NOMO-1 treated with dmso at 0.1 percent for 144 hours (cell line): ENCODE measurements around the gene IFNGR1.

Source experiments
- DNase-seq: peaks from one replicate; lab custom pipeline; 2025; ENCODE audit not compliant: unreplicated experiment; lab: John Stamatoyannopoulos, UW

Gene IFNGR1

GRCh38 chr6:137177611-137178010, 41.6 kb downstream of the IFNGR1 start:
- DNase-seq = no peak

- DNase-seq = no peak
Observed at GRCh38 chr6:137176729-137177128, 42.5 kb downstream of the IFNGR1 start.

- DNase-seq = no peak
Observed at GRCh38 chr6:137175868-137176245, 43.3 kb downstream of the IFNGR1 start.

GRCh38 chr6:137175157-137175867, 43.9 kb downstream of the IFNGR1 start:
- no peak for DNase-seq

- DNase-seq = no peak
Observed at GRCh38 chr6:137173501-137173900, 45.7 kb downstream of the IFNGR1 start, which contains the start of gene IL22RA2. TSS of gene IL22RA2 (minus strand) at chr6:137173644. CDS start at chr6:137161749, 11,895 bp downstream.

- no peak for DNase-seq
Observed at GRCh38 chr6:137172734-137173431, 46.3 kb downstream of the IFNGR1 start.

GRCh38 chr6:137171824-137172733, 47.1 kb downstream of the IFNGR1 start:
- DNase-seq = no peak

GRCh38 chr6:137171053-137171374, 48.2 kb downstream of the IFNGR1 start:
- DNase-seq = no peak

- no peak for DNase-seq
Observed at GRCh38 chr6:137170266-137171052, 48.7 kb downstream of the IFNGR1 start.

GRCh38 chr6:137167702-137168377, 51.3 kb downstream of the IFNGR1 start:
- DNase-seq = no peak

- no peak for DNase-seq
Observed at GRCh38 chr6:137166247-137167098, 52.7 kb downstream of the IFNGR1 start.

GRCh38 chr6:137165375-137166246, 53.6 kb downstream of the IFNGR1 start:
- peak; percentile 58 for DNase-seq

- DNase-seq = no peak
Observed at GRCh38 chr6:137163732-137164318, 55.4 kb downstream of the IFNGR1 start.

- no peak for DNase-seq
Observed at GRCh38 chr6:137162692-137163306, 56.4 kb downstream of the IFNGR1 start.

- no peak for DNase-seq
Observed at GRCh38 chr6:137161949-137162348, 57.2 kb downstream of the IFNGR1 start.

GRCh38 chr6:137160763-137161162, 58.4 kb downstream of the IFNGR1 start:
- no peak for DNase-seq

GRCh38 chr6:137159912-137160311, 59.3 kb downstream of the IFNGR1 start:
- DNase-seq = no peak

GRCh38 chr6:137157601-137158000, 61.6 kb downstream of the IFNGR1 start:
- no peak for DNase-seq
